Cardiac septum (tissue), 1 donor: ENCODE measurements around the gene DRP2. TPM values are rescaled to one million over a fixed set of nuclear protein-coding genes. Genes with fewer than 3 reads are reported as not detected.
"Not testable (repeated sequence)": the region's sequence is repeated elsewhere in the genome, so short reads cannot be mapped to it uniquely, and the experiment has no call there.

Experiments
- DNase-seq: peaks from one replicate; pipeline ENCODE4 v3.0.0-alpha.2; 2020; ENCODE audit warnings: low spot score
- intact Hi-C: fragments of 100-400 bp; cut with DNase I; formaldehyde crosslinking; loops from one replicate; pipeline ENCODE4 v1.14.0; 2022
- long read RNA-seq: library from polyadenylated mRNA; unstranded; transcript quantifications from one replicate; pipeline ENCODE4 v2.0.0, GENCODE V29; 2021
- total RNA-seq: library from RNA; stranded (reverse); fragmentation: NEBNext Ultra II Directional; extraction: Animal tissue kit (Norgen Biotek cat#: 25700); gene quantifications from one replicate; pipeline ENCODE4 v1.2.1, GENCODE V29; 2021
- donor health status: DM: no; HTN: no; CAD: no.

DRP2 gene
- total RNA-seq, result not detected
- long read RNA-seq, result 0 reads

- DNase-seq, result no peak
- intact Hi-C loops, result no loop called here
These were observed at the start of gene DRP2 for GRCh38 chrX:101219116-101219863. TSS of gene DRP2 (plus strand) at chrX:101219786. CDS start at chrX:101231648, 11,862 bp downstream.

GRCh38 chrX:101171883-101172400, 47.6 kb upstream of the DRP2 start:
- intact Hi-C loops, result no loop called here
- DNase-seq, result no peak

GRCh38 chrX:101176439-101176838, 43.1 kb upstream of the DRP2 start:
- intact Hi-C loops, result no loop called here
- no peak for DNase-seq

- intact Hi-C loops, DNase-seq: not testable (repeated sequence)
These were observed 34.7 kb upstream of the DRP2 start for GRCh38 chrX:101184876-101185275.

GRCh38 chrX:101187961-101188360, 31.6 kb upstream of the DRP2 start:
- intact Hi-C loops, DNase-seq: not testable (repeated sequence)

GRCh38 chrX:101190736-101191135, 28.9 kb upstream of the DRP2 start:
- intact Hi-C loops, result no loop called here
- DNase-seq, result no peak

GRCh38 chrX:101191217-101191750, 28.3 kb upstream of the DRP2 start:
- DNase-seq, result no peak

GRCh38 chrX:101195442-101196173, 24.0 kb upstream of the DRP2 start:
- DNase-seq, result no peak
- intact Hi-C loops, result no loop called here

More at GRCh38 chrX:101191217-101191750, 28.3 kb upstream of the DRP2 start:
- intact Hi-C loops, result no loop called here

- intact Hi-C loops, result no loop called here
- DNase-seq, result no peak
These were observed 15.7 kb upstream of the DRP2 start for GRCh38 chrX:101203761-101204351.

- DNase-seq, result no peak
- intact Hi-C loops, result no loop called here
These were observed 13.1 kb upstream of the DRP2 start for GRCh38 chrX:101206471-101206870.

GRCh38 chrX:101208152-101208905, 11.3 kb upstream of the DRP2 start:
- intact Hi-C loops, result no loop called here

GRCh38 chrX:101210630-101211029, 9.0 kb upstream of the DRP2 start:
- DNase-seq, result no peak
- intact Hi-C loops, result no loop called here

More at GRCh38 chrX:101208152-101208905, 11.3 kb upstream of the DRP2 start:
- no peak for DNase-seq

GRCh38 chrX:101217689-101218088, 1.9 kb upstream of the DRP2 start:
- intact Hi-C loops, result no loop called here
- DNase-seq, result no peak

- intact Hi-C loops, result no loop called here
- no peak for DNase-seq
These were observed 319 bp downstream of the DRP2 start for GRCh38 chrX:101219864-101220346.

- intact Hi-C loops, result no loop called here
- DNase-seq, result no peak
These were observed 1.2 kb downstream of the DRP2 start for GRCh38 chrX:101220662-101221260.

GRCh38 chrX:101223226-101223625, 3.6 kb downstream of the DRP2 start:
- intact Hi-C loops, result no loop called here
- no peak for DNase-seq

GRCh38 chrX:101229170-101229569, 9.6 kb downstream of the DRP2 start:
- DNase-seq, result no peak
- intact Hi-C loops, result no loop called here

GRCh38 chrX:101230636-101231035, 11.1 kb downstream of the DRP2 start:
- no peak for DNase-seq
- intact Hi-C loops, result no loop called here

GRCh38 chrX:101231080-101231479, 11.5 kb downstream of the DRP2 start:
- no peak for DNase-seq
- intact Hi-C loops, result no loop called here
